Kidney (tissue), 14 donors: ENCODE measurements around the gene NFAM1. TPM values are rescaled to one million over a fixed set of nuclear protein-coding genes. Genes with fewer than 3 reads are reported as not detected.

Source experiments
- DNase-seq, 5 donors: peaks; one replicate each; pipeline ENCODE4 v3.0.0-alpha.2; 2013 to 2020
- FAIRE-seq: peaks from 2 replicates; lab custom pipeline; 2012; peaks lifted over from hg19 to GRCh38; lab: Jason Lieb, UNC
- H3K27ac ChIP-seq, 2 donors: one replicate each; pipeline ENCODE4 v1.7.0; 2013; ENCODE audit warnings: low read depth in 2 of 2, low read length in 2 of 2, inconsistent platforms in 1 of 2
- H3K27me3 ChIP-seq: one replicate; pipeline ENCODE4 v1.7.1; 2013; ENCODE audit warnings: low read length, inconsistent platforms; ENCODE audit not compliant: control insufficient read depth, insufficient read depth
- H3K36me3 ChIP-seq, 3 donors: one replicate each; pipeline versions ENCODE4 v1.7.0 to v1.7.1; 2013; ENCODE audit warnings: low read length in 3 of 3, control low read depth in 1 of 3, inconsistent platforms in 1 of 3; ENCODE audit not compliant: insufficient read depth in 3 of 3, control insufficient read depth in 2 of 3
- H3K4me1 ChIP-seq, 3 donors: one replicate each; pipeline versions ENCODE4 v1.7.0 to v1.7.1; 2013; ENCODE audit warnings: low read length in 3 of 3, inconsistent platforms in 1 of 3, low read depth in 1 of 3; ENCODE audit not compliant: control insufficient read depth in 2 of 3, insufficient read depth in 2 of 3
- H3K4me3 ChIP-seq, 3 donors: one replicate each; pipeline versions ENCODE4 v1.7.0 to v1.8.1; 2013; ENCODE audit warnings: low read length in 3 of 3, control low read depth in 1 of 3, inconsistent platforms in 1 of 3
- H3K9ac ChIP-seq, 3 donors: one replicate each; pipeline versions ENCODE4 v1.7.0 to v1.7.1; 2013; ENCODE audit warnings: low read length in 3 of 3, control low read depth in 1 of 3, inconsistent platforms in 1 of 3
- H3K9me3 ChIP-seq, 3 donors: one replicate each; pipeline versions ENCODE4 v1.7.0 to v1.7.1; 2013; ENCODE audit warnings: low read length in 3 of 3, control low read depth in 1 of 3, inconsistent platforms in 1 of 3; ENCODE audit not compliant: control insufficient read depth in 2 of 3, insufficient read depth in 1 of 3
- intact Hi-C: fragments of 100-400 bp; cut with DNase I; formaldehyde crosslinking; loops from one replicate; pipeline ENCODE4 v1.11.1; 2022
- polyA plus RNA-seq: library from polyadenylated mRNA; stranded (reverse); fragments of 350-450 nt; fragmentation: Illumina TruSeq; extraction: RNeasy Lipid Tissue Mini Kit (QIAGEN cat#74804); gene quantifications from one replicate; pipeline ENCODE4 v1.2.3, GENCODE V29; 2014; ENCODE audit warnings: low read depth, low replicate concordance; ENCODE audit not compliant: insufficient read depth
- total RNA-seq: library from RNA; stranded (reverse); fragmentation: NEBNext Ultra II Directional; extraction: Animal tissue kit (Norgen Biotek cat#: 25700); gene quantifications from one replicate; pipeline ENCODE4 v1.2.1, GENCODE V29; 2021
- TF ChIP-seq, protein P1 (sequence below): IDR thresholded peaks from 3 replicates; pipeline ENCODE4 v1.5.1; 2012; ENCODE audit warnings: mild to moderate bottlenecking, moderate library complexity, borderline replicate concordance; ENCODE audit not compliant: insufficient read depth; ENCODE audit errors: extremely low read depth
- donor health status: control.
- donor health status: control.
- donor health status: control.
- donor health status: control.
- donor health status: control.
- donor health status: DM: yes; HTN: yes; CAD: no.
- donor health status: Normal renal cell carcinoma (clear cell type).

Gene NFAM1
- total and polyA plus RNA-seq, 2 donors from 2014 or later = 0.60 to 7.9 TPM

DNA sequence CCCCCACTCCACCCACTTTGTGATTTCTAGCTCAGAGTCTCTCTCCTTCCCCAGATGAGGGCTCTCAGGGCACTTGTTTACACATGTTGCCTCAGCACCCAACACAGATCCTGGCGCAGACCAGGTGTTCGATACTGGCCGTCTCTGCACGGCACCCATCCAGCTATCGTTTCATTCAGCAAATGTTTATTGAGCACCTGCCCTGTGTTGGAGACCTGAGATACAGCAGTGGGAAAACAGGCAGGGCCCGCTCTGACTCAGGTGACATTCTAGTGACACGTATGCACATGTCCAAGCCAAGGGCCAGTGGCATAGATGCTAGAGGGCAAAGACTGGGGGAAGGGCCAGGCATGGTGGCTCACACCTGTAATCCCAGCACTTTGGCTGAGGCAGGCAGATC is 71.9 kb downstream of the NFAM1 start:
- intact Hi-C loops = no loop called here
- Histone ChIP-seq H3K36me3 (no peaks in the 10 kb centered on the region), H3K27ac (no peak overlapping the region)

DNA sequence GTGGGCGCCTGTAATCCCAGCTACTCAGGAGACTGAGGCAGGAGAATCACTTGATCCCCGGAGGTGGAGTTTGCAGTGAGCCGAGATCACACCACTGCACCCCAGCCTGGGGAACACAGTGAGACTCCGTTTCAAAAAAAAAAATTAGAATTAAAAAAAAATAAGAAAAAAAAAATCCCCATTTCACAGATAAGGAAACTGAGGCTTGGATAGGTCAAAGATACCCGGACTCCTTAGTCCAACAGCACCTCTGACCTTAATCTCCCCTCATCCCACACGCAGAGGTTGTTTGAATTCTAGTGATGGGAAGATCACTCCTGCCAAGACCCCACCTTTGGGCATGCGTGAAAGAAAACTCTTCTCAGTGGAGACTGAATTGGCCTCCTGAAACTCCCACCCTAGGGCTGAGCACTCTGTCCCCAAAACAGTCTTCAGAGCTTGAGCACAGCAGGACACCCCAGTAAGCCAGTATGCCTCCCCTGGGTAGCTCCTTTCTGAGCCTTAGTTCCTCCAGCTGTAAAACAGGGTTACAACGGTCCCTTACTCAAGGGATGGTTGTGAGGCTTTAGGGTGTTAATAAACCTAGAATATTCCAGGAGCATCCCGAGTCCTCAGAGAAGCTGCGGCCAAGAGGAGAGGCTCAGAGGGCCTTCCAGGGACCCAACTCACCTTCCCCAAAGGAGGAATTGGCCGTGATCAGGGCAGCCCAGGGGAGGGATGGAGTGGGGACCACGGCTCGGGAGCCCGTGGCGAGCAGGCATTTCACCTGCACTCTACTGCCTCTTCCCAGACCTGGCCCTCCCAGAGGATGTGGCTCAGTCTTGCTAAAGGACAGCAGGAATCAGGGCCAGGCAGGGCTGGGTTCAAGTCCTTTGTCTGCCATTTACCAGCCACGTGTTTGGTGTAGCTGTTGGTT is 73.3 kb downstream of the NFAM1 start:
- Histone ChIP-seq H3K36me3 (no peaks in the 10 kb centered on the region), H3K9ac (no peak overlapping the region), H3K4me3 (no peak overlapping the region), H3K27ac (no peak overlapping the region), H3K9me3 (no peaks in the 10 kb centered on the region), H3K27me3 (no peaks in the 10 kb centered on the region), H3K4me1 (no peaks in the 10 kb centered on the region)
- intact Hi-C loops = no loop called here
- FAIRE-seq (no peak), DNase-seq (no peak)
- TF ChIP-seq, protein P1, sequence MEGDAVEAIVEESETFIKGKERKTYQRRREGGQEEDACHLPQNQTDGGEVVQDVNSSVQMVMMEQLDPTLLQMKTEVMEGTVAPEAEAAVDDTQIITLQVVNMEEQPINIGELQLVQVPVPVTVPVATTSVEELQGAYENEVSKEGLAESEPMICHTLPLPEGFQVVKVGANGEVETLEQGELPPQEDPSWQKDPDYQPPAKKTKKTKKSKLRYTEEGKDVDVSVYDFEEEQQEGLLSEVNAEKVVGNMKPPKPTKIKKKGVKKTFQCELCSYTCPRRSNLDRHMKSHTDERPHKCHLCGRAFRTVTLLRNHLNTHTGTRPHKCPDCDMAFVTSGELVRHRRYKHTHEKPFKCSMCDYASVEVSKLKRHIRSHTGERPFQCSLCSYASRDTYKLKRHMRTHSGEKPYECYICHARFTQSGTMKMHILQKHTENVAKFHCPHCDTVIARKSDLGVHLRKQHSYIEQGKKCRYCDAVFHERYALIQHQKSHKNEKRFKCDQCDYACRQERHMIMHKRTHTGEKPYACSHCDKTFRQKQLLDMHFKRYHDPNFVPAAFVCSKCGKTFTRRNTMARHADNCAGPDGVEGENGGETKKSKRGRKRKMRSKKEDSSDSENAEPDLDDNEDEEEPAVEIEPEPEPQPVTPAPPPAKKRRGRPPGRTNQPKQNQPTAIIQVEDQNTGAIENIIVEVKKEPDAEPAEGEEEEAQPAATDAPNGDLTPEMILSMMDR = no peak

More for the DNA sequence above, 71.9 kb downstream of the NFAM1 start:
- no peaks in the 10 kb centered on the region for H3K27me3 ChIP-seq
- H3K4me1 ChIP-seq = peaks cover 0 to 8% (median 2%) of the 10 kb centered on the region in 3 donors
- TF ChIP-seq, protein P1 = no peak
- DNase-seq = no peak
- no peaks in the 10 kb centered on the region for H3K9me3 ChIP-seq
- no peak overlapping the region for H3K9ac ChIP-seq
- H3K4me3 ChIP-seq = no peak overlapping the region
- FAIRE-seq = no peak

DNA sequence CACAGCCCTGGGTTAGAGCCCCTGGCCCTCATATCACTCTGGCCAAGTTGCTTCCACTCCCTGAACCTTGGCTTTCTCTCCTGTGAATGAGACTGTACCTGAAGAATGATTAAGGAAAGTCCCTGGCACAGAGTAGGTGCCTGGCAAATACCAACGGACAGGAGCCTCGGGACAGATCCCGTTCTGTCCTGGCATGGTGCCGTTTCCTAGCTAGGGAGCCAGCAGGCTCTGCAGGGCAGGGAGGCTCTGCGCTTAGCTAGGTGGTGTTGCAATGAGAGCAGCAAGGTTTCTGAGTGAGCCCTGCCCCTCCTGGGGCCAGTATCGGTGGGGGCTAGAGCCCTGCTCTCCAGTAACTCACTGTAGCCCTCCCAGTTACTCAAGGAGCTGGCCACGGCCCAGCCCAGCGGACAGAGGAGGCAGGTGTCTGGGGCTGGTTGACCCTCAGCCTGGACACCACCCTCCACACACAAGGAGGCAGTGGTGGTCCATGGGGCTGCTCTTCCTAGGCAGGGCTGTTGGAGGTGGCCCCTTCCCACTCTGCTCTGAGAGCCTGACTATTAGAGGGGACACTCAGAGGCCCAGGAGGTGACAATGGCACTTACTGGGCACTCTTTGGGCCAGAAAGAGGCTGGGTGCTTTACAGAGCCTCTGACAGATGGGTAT is 74.4 kb downstream of the NFAM1 start:
- TF ChIP-seq, protein P1 = no peak
- Histone ChIP-seq H3K4me3 (no peak overlapping the region), H3K27me3 (no peaks in the 10 kb centered on the region), H3K9me3 (no peaks in the 10 kb centered on the region), H3K27ac (peak overlapping the region in 1 of 2 donors; percentile 32), H3K9ac (no peak overlapping the region), H3K36me3 (no peaks in the 10 kb centered on the region), H3K4me1 (no peaks in the 10 kb centered on the region)
- peak in 1 of 5 donors; percentile 91 for DNase-seq
- intact Hi-C loops = no loop called here
- no peak for FAIRE-seq
